PC-3 (cell line): Measurements from ENCODE around the gene CHML. TPM values are rescaled to one million over a fixed set of nuclear protein-coding genes. Genes with fewer than 3 reads are reported as not detected.
A peak's percentile ranks its signal among the peaks of the same experiment; 100 is the strongest.

Source experiments
- ATAC-seq: fragments of 200-7000 bp; cut with Tn5 transposase; 2 replicates; pipeline ENCODE4 v1.9.1; 2020; ENCODE audit warnings: mild to moderate bottlenecking, moderate library complexity
- BruUV-seq: library from RNA; stranded (reverse); fragments of 400-500 nt; replicated peaks from 2 replicates; lab custom pipeline; 2021; lab: Mats Ljungman, UMichigan
- CTCF ChIA-PET: fragments of 300-600 bp; sonication (Branson Sonifier 250); formaldehyde crosslinking; loops from one replicate; lab custom pipeline; 2022; ENCODE audit warnings: antibody characterized with exemption; lab: Charles Lee
- POLR2A ChIA-PET: fragments of 300-600 bp; sonication (Branson Sonifier 250); formaldehyde crosslinking; loops from one replicate; lab custom pipeline; 2022; ENCODE audit warnings: antibody characterized with exemption; ENCODE audit not compliant: unreplicated experiment; lab: Charles Lee
- DNase-seq: peaks from one replicate; pipeline ENCODE4 v3.0.0-alpha.2; 2015
- H2AFZ ChIP-seq: fragments of 300-600 bp; sonication (generic); 2 replicates; pipeline ENCODE4 v1.6.0; 2016; ENCODE audit warnings: antibody characterized with exemption, low read length
- H3F3A ChIP-seq: fragments of 300-600 bp; sonication (generic); one replicate; pipeline ENCODE4 v1.6.0; 2017; ENCODE audit warnings: antibody characterized with exemption, low read length, control low read depth, mild to moderate bottlenecking; ENCODE audit not compliant: unreplicated experiment
- H3K27ac ChIP-seq: fragments of 300-600 bp; sonication (generic); 2 replicates; pipeline ENCODE4 v1.5.1; 2016; ENCODE audit warnings: mild to moderate bottlenecking, low read length
- H3K27me3 ChIP-seq: fragments of 300-600 bp; sonication (generic); 2 replicates; pipeline ENCODE4 v1.6.1; 2016; ENCODE audit warnings: low read length, mixed read lengths
- H3K36me3 ChIP-seq: fragments of 300-600 bp; sonication (generic); 2 replicates; pipeline ENCODE4 v1.6.1; 2016; ENCODE audit warnings: low read depth, mixed run types, low read length, mixed read lengths
- H3K4me1 ChIP-seq: fragments of 300-600 bp; sonication (generic); 2 replicates; pipeline ENCODE4 v1.5.1; 2016; ENCODE audit warnings: low read length; ENCODE audit not compliant: insufficient read depth
- H3K4me2 ChIP-seq: fragments of 300-600 bp; sonication (generic); 2 replicates; pipeline ENCODE4 v1.6.0; 2016; ENCODE audit warnings: low read length
- H3K4me3 ChIP-seq: fragments of 300-600 bp; sonication (generic); 2 replicates; pipeline ENCODE4 v1.5.1; 2016; ENCODE audit warnings: mild to moderate bottlenecking, low read length, mixed read lengths
- H3K79me2 ChIP-seq: fragments of 300-600 bp; sonication (generic); 2 replicates; pipeline ENCODE4 v1.6.1; 2017; ENCODE audit warnings: low read length, mixed read lengths
- H3K9ac ChIP-seq: fragments of 300-600 bp; sonication (generic); 2 replicates; pipeline ENCODE4 v1.6.0; 2016; ENCODE audit warnings: mild to moderate bottlenecking, low read length
- H3K9me2 ChIP-seq: fragments of 300-600 bp; sonication (generic); replicated peaks from 2 replicates; pipeline ENCODE4 v1.6.1; 2016; ENCODE audit warnings: mixed run types, low read length, mixed read lengths
- H3K9me3 ChIP-seq: fragments of 300-600 bp; sonication (generic); 2 replicates; pipeline ENCODE4 v1.6.1; 2016; ENCODE audit warnings: low read length, mixed read lengths
- H4K20me1 ChIP-seq: fragments of 300-600 bp; sonication (generic); 2 replicates; pipeline ENCODE4 v1.6.1; 2016; ENCODE audit warnings: low read length, mixed read lengths
- EZH2 ChIP-seq: fragments of 300-600 bp; sonication (generic); IDR thresholded peaks from one replicate; pipeline ENCODE4 v1.6.1; 2017; ENCODE audit warnings: antibody characterized with exemption, mild to moderate bottlenecking, low read length; ENCODE audit not compliant: unreplicated experiment
- EZH2phosphoT487 ChIP-seq: fragments of 300-600 bp; sonication (generic); IDR thresholded peaks from 2 replicates; pipeline ENCODE4 v1.6.1; 2018; ENCODE audit warnings: mild to moderate bottlenecking, antibody characterized with exemption, low read length, borderline replicate concordance
- intact Hi-C: fragments of 100-400 bp; cut with micrococcal nuclease; formaldehyde crosslinking; loops from 2 replicates; pipeline ENCODE4 v1.9.0; 2023
- total RNA-seq: library from RNA; depleted of rRNA; stranded (reverse); fragments of >200 nt; gene quantifications from 2 replicates; pipeline ENCODE4 v1.2.3, GENCODE V29; 2014
- TF ChIP-seq, protein P1 (sequence below): fragments of 300-600 bp; sonication (generic); conservative IDR thresholded peaks from 2 replicates; pipeline ENCODE4 v1.5.1; 2017; ENCODE audit warnings: antibody characterized with exemption, low read depth, mild to moderate bottlenecking, low read length

CHML gene
- total RNA-seq, 1 experiment from 2014 or later: 68.6 TPM

DNA sequence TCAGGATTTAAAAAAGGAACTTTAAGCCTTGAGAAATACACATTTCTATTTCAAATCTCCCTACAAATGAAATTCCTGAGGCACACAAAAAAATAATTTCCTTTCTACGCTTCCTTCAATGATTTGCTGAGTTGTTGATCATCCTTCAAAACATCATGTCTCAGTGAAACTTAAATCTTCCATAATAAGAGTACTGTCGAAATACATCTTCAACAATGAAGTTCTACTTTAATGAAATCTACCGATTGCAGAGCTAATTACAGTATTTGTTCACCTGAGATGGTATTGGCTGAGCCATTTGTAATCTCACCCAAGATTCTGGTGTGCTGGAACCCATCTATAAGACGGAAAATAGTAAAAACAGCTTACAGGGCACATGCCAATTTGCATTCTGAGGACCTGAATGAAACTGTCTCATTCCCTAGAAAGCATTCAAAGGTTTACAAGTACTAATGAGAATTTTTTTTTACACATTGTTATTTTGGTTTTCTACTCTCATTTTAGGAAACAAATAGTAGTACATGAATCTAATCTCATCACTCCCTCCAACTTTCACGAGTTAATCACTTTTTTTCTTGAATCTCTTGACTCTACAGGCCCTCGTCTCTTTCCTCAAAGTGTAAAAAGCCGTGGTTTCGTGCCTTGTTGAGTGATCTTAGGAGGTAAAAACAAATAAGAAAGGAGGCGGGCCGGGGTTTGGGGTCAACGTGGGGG lies 1.1 kb downstream of the CHML start:
- Histone ChIP-seq H4K20me1 (peaks cover 34% of the 10 kb centered on the region), H3K9me2 (no peaks in the 10 kb centered on the region), H3K27me3 (no peaks in the 10 kb centered on the region), H3F3A (peaks cover 8% of the 10 kb centered on the region), H3K27ac (0 out of 2 replicates have a peak overlapping the region, but pooled peaks have one; percentile 1), H3K4me1 (peaks cover 47% of the 10 kb centered on the region), H3K4me3 (peak overlapping the region; percentile 77), H3K79me2 (peaks cover 58% of the 10 kb centered on the region), H3K9me3 (no peaks in the 10 kb centered on the region), H3K9ac (peak overlapping the region; percentile 79), H3K36me3 (peaks cover 24% of the 10 kb centered on the region), H2AFZ (peak overlapping the region; percentile 60), H3K4me2 (peak overlapping the region; percentile 88)
- TSS peak; percentile 53 for BruUV-seq
- intact Hi-C loops: loop anchor here (1.0 kb wide), 1 partner anchor 27 kb away; no protein-coding TSS in a partner anchor
- POLR2A ChIA-PET: interaction anchor here (0.7 kb wide), 1 partner anchor 114 kb away, joined by 3 read pairs; no protein-coding TSS in a partner anchor
- DNase-seq (peak; percentile 53), ATAC-seq (no peak)
- CTCF ChIA-PET: no interaction called here
- TF ChIP-seq EZH2phosphoT487: no peak
- TF ChIP-seq EZH2: no peak
- TF ChIP-seq, protein P1, sequence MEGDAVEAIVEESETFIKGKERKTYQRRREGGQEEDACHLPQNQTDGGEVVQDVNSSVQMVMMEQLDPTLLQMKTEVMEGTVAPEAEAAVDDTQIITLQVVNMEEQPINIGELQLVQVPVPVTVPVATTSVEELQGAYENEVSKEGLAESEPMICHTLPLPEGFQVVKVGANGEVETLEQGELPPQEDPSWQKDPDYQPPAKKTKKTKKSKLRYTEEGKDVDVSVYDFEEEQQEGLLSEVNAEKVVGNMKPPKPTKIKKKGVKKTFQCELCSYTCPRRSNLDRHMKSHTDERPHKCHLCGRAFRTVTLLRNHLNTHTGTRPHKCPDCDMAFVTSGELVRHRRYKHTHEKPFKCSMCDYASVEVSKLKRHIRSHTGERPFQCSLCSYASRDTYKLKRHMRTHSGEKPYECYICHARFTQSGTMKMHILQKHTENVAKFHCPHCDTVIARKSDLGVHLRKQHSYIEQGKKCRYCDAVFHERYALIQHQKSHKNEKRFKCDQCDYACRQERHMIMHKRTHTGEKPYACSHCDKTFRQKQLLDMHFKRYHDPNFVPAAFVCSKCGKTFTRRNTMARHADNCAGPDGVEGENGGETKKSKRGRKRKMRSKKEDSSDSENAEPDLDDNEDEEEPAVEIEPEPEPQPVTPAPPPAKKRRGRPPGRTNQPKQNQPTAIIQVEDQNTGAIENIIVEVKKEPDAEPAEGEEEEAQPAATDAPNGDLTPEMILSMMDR: no peak

DNA sequence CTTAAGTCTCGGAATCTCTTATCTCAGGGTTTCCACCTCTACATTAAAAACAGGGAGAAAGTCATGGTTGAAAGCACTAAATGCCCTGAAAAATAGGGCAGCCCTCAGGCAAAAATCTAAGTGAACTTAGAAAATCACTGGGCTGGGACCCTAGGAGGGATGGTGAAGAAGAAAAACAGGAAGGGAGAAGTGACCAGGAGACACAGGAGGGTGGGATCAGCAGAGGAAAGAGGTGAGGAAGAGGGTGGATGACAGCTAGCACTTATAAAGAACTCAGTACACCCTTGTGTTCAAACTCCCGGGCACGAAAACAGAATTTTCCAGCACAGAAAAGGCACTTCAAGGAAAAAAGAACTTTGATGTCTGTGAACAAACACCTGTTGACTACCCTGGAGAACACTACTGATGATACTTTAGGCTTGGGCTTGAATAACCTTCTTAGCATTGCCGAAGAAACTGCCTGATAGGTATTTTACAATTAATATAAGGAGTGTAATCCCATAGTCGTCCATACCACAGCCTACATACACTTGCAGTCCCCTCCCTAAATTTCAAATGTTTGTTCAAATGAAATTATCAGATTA lies 2.0 kb downstream of the CHML start:
- H3K4me2 ChIP-seq: peak overlapping the region; percentile 88
- peaks cover 67% of the 10 kb centered on the region for H3K79me2 ChIP-seq
- DNase-seq (no peak), ATAC-seq (no peak)
- no peak overlapping the region for H2AFZ ChIP-seq
- CTCF ChIA-PET: interaction anchor here (1.1 kb wide), 2 partner anchors 11 to 22 kb away, joined by 3 read pairs; no protein-coding TSS in a partner anchor
- H3K27me3 ChIP-seq: no peaks in the 10 kb centered on the region
- no TSS peak for BruUV-seq
- H3K9ac ChIP-seq: peak overlapping the region; percentile 79; the same call in 1 of the 2 replicates
- H3K36me3 ChIP-seq: peaks cover 24% of the 10 kb centered on the region
- H3K9me3 ChIP-seq: no peaks in the 10 kb centered on the region
- peaks cover 34% of the 10 kb centered on the region for H4K20me1 ChIP-seq
- POLR2A ChIA-PET: no interaction called here
- no peak overlapping the region for H3K27ac ChIP-seq
- H3K4me3 ChIP-seq: peak overlapping the region; percentile 77
- TF ChIP-seq EZH2 (no peak), EZH2phosphoT487 (no peak)
- TF ChIP-seq, protein P1: no peak
- intact Hi-C loops: no loop called here
- H3F3A ChIP-seq: peaks cover 8% of the 10 kb centered on the region
- peaks cover 47% of the 10 kb centered on the region for H3K4me1 ChIP-seq
- H3K9me2 ChIP-seq: no peaks in the 10 kb centered on the region
